ENCODE data around the gene UNC13D.

DNA sequence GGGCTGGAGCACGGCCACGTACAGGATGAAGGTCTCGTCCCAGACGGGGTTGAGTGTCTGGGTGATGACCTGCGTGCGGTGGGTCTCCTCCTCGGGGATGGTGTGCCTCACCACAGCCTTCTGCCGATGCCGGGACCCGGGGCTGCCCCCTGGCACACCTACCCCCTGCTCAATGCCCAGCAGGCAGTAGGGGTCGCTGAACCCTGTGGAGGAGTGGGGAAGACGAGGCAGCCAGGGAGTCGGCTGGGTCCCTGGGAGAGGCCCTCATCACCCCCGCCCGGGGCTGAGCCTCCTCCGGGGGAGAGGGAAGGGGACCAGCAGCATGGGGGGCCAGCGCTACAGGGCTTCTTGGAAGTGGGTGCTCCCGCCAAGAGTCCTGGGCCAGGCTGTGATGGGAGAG lies 1.8 kb downstream of the UNC13D start:
- TF ChIP-seq, protein P1, sequence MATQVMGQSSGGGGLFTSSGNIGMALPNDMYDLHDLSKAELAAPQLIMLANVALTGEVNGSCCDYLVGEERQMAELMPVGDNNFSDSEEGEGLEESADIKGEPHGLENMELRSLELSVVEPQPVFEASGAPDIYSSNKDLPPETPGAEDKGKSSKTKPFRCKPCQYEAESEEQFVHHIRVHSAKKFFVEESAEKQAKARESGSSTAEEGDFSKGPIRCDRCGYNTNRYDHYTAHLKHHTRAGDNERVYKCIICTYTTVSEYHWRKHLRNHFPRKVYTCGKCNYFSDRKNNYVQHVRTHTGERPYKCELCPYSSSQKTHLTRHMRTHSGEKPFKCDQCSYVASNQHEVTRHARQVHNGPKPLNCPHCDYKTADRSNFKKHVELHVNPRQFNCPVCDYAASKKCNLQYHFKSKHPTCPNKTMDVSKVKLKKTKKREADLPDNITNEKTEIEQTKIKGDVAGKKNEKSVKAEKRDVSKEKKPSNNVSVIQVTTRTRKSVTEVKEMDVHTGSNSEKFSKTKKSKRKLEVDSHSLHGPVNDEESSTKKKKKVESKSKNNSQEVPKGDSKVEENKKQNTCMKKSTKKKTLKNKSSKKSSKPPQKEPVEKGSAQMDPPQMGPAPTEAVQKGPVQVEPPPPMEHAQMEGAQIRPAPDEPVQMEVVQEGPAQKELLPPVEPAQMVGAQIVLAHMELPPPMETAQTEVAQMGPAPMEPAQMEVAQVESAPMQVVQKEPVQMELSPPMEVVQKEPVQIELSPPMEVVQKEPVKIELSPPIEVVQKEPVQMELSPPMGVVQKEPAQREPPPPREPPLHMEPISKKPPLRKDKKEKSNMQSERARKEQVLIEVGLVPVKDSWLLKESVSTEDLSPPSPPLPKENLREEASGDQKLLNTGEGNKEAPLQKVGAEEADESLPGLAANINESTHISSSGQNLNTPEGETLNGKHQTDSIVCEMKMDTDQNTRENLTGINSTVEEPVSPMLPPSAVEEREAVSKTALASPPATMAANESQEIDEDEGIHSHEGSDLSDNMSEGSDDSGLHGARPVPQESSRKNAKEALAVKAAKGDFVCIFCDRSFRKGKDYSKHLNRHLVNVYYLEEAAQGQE (IDR thresholded peaks at IDR 0.05; ENCODE audit: low read depth), result no peak
- TF ChIP-seq EZH2 (IDR thresholded peaks at IDR 0.05), result no peak
- TF ChIP-seq, protein P2, sequence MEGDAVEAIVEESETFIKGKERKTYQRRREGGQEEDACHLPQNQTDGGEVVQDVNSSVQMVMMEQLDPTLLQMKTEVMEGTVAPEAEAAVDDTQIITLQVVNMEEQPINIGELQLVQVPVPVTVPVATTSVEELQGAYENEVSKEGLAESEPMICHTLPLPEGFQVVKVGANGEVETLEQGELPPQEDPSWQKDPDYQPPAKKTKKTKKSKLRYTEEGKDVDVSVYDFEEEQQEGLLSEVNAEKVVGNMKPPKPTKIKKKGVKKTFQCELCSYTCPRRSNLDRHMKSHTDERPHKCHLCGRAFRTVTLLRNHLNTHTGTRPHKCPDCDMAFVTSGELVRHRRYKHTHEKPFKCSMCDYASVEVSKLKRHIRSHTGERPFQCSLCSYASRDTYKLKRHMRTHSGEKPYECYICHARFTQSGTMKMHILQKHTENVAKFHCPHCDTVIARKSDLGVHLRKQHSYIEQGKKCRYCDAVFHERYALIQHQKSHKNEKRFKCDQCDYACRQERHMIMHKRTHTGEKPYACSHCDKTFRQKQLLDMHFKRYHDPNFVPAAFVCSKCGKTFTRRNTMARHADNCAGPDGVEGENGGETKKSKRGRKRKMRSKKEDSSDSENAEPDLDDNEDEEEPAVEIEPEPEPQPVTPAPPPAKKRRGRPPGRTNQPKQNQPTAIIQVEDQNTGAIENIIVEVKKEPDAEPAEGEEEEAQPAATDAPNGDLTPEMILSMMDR (IDR thresholded peaks at IDR 0.05 in 2 of 3, conservative IDR thresholded peaks at IDR 0.05 in 1 of 3; ENCODE audit: borderline replicate concordance in 1 of 3, insufficient read depth in 1 of 3, low read depth in 2 of 3, low read length in 2 of 3), result no peak
- TF ChIP-seq, protein P3, sequence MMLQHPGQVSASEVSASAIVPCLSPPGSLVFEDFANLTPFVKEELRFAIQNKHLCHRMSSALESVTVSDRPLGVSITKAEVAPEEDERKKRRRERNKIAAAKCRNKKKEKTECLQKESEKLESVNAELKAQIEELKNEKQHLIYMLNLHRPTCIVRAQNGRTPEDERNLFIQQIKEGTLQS (IDR thresholded peaks at IDR 0.05), result no peak
- TF ChIP-seq POLR2AphosphoS5 (IDR thresholded peaks at IDR 0.05; ENCODE audit: low read depth, low read length), result no peak
